HEK293 (cell line): ENCODE measurements around the gene MYRIP.

ENCODE experiments used
- CTCF ChIA-PET: fragments of 350-600 bp; formaldehyde crosslinking; extraction: SDS; loops from one replicate; lab custom pipeline; 2021; ENCODE audit warnings: antibody characterized with exemption; lab: Yijun Ruan, JAX
- POLR2A ChIA-PET: fragments of 300-600 bp; formaldehyde crosslinking; extraction: SDS; loops from one replicate; lab custom pipeline; 2020; ENCODE audit warnings: antibody characterized with exemption, inconsistent platforms; lab: Yijun Ruan, JAX
- H3K27ac ChIP-seq: fragments of 200-500 bp; sonication (Bioruptor generic); 2 replicates; pipeline ENCODE4 v1.5.1; 2014; ENCODE audit warnings: low read depth, low read length, control low read depth, inconsistent platforms; ENCODE audit errors: extremely low read depth
- H3K36me3 ChIP-seq, 2 experiments: fragments of 200-500 bp in 1 of 2; sonication (Bioruptor generic) in 1 of 2; 1 replicate in 1 of 2; 2 replicates in 1 of 2; pipeline ENCODE4 v1.5.1; 2014 to 2017; ENCODE audit warnings: inconsistent platforms in 2 of 2, low read length in 2 of 2; ENCODE audit not compliant: control insufficient read depth in 2 of 2, insufficient read depth in 1 of 2
- H3K4me1 ChIP-seq: fragments of 200-500 bp; sonication (Bioruptor generic); 2 replicates; pipeline ENCODE4 v1.5.1; 2014; ENCODE audit warnings: mild to moderate bottlenecking, low read length, inconsistent platforms; ENCODE audit not compliant: control insufficient read depth, insufficient read depth
- H3K4me3 ChIP-seq: 2 replicates; pipeline ENCODE4 v1.5.1; 2011; ENCODE audit warnings: low read depth, mild to moderate bottlenecking, control low read depth, low read length, moderate library complexity
- H3K9me3 ChIP-seq: fragments of 200-500 bp; sonication (Bioruptor generic); 2 replicates; pipeline ENCODE4 v1.5.1; 2014; ENCODE audit warnings: low read depth, low read length, inconsistent platforms; ENCODE audit not compliant: control insufficient read depth, insufficient read depth
- GLI2 ChIP-seq: fragments of 450-650 bp; formaldehyde crosslinking; IDR thresholded peaks from 2 replicates; pipeline ENCODE4; 2017; ENCODE audit warnings: missing biosample characterization, missing genetic modification characterization, low read depth, borderline replicate concordance
- KLF1 ChIP-seq: fragments of 450-650 bp; formaldehyde crosslinking; IDR thresholded peaks from 2 replicates; pipeline ENCODE4 v1.5.1; 2016; ENCODE audit warnings: missing biosample characterization, missing genetic modification characterization
- REST ChIP-seq: fragments of 450-650 bp; formaldehyde crosslinking; IDR thresholded peaks from 2 replicates; pipeline ENCODE4 v1.5.1; 2016; ENCODE audit warnings: missing biosample characterization, missing genetic modification characterization
- ZFP3 ChIP-seq: fragments of 450-650 bp; formaldehyde crosslinking; IDR thresholded peaks from 2 replicates; pipeline ENCODE4 v1.5.1; 2016; ENCODE audit warnings: low read depth, missing biosample characterization, missing genetic modification characterization
- ZNF114 ChIP-seq: fragments of 450-650 bp; formaldehyde crosslinking; IDR thresholded peaks from 2 replicates; pipeline ENCODE4 v1.5.0; 2017; ENCODE audit warnings: missing biosample characterization, missing genetic modification characterization
- ZNF335 ChIP-seq: fragments of 450-650 bp; formaldehyde crosslinking; conservative IDR thresholded peaks from 2 replicates; pipeline ENCODE4 v1.5.1; 2016; ENCODE audit warnings: missing biosample characterization, missing genetic modification characterization
- ZNF404 ChIP-seq: fragments of 450-650 bp; formaldehyde crosslinking; IDR thresholded peaks from 2 replicates; pipeline ENCODE4 v1.5.1; 2017; ENCODE audit warnings: missing biosample characterization, missing genetic modification characterization
- ZNF513 ChIP-seq: fragments of 450-650 bp; IDR thresholded peaks from 2 replicates; pipeline ENCODE4 v1.5.1; 2018; ENCODE audit warnings: missing biosample characterization, missing genetic modification characterization
- ZNF558 ChIP-seq: fragments of 450-650 bp; formaldehyde crosslinking; IDR thresholded peaks from 2 replicates; pipeline ENCODE4 v1.5.1; 2016; ENCODE audit warnings: missing biosample characterization, missing genetic modification characterization
- ZNF639 ChIP-seq: fragments of 450-650 bp; formaldehyde crosslinking; IDR thresholded peaks from 2 replicates; pipeline ENCODE4 v1.5.1; 2016; ENCODE audit warnings: missing biosample characterization, missing genetic modification characterization
- ZNF645 ChIP-seq: fragments of 450-650 bp; formaldehyde crosslinking; IDR thresholded peaks from 2 replicates; pipeline ENCODE4; 2016; ENCODE audit warnings: missing biosample characterization, missing genetic modification characterization
- ZNF664 ChIP-seq: fragments of 450-650 bp; formaldehyde crosslinking; IDR thresholded peaks from 2 replicates; pipeline ENCODE4 v1.5.1; 2016; ENCODE audit warnings: missing biosample characterization, missing genetic modification characterization
- ZNF76 ChIP-seq: fragments of 450-650 bp; formaldehyde crosslinking; IDR thresholded peaks from 2 replicates; pipeline ENCODE4; 2016; ENCODE audit warnings: low read depth, missing biosample characterization, missing genetic modification characterization, borderline replicate concordance
- TF ChIP-seq, protein P1 (sequence below): fragments of 450-650 bp; formaldehyde crosslinking; IDR thresholded peaks from 2 replicates; pipeline ENCODE4 v1.5.1; 2017; ENCODE audit warnings: missing biosample characterization, missing genetic modification characterization
- TF ChIP-seq, protein P2 (sequence below): fragments of 450-650 bp; formaldehyde crosslinking; IDR thresholded peaks from 2 replicates; pipeline ENCODE4 v1.5.1; 2016; ENCODE audit warnings: missing biosample characterization, missing genetic modification characterization, low read depth

MYRIP gene

DNA sequence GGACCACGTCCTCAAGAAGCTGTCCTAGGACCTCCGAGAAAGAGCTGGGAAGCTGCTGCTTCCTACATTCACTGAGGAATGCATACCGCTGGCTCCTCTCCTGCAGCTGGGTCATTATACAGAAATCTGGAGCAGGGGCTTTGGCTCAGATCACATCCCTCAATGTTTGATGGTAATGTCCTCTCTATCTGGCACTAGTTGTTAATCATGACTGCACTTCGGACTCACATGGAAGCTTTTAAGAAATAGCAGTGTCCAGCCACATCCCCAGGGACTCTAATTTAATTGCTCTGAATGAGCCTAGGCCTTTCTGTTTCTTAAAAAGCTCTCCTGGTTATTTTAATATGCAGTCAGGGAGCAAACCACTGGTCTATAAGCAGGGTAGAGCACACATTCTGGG, 25.7 kb upstream of the MYRIP start (continued):
- TF ChIP-seq ZNF639 (no peak), ZNF558 (no peak), ZNF664 (tag by site-specific recombination) (no peak), REST (no peak), GLI2 (tag by site-specific recombination) (no peak), ZNF335 (tag by site-specific recombination) (no peak)
- TF ChIP-seq, protein P1, sequence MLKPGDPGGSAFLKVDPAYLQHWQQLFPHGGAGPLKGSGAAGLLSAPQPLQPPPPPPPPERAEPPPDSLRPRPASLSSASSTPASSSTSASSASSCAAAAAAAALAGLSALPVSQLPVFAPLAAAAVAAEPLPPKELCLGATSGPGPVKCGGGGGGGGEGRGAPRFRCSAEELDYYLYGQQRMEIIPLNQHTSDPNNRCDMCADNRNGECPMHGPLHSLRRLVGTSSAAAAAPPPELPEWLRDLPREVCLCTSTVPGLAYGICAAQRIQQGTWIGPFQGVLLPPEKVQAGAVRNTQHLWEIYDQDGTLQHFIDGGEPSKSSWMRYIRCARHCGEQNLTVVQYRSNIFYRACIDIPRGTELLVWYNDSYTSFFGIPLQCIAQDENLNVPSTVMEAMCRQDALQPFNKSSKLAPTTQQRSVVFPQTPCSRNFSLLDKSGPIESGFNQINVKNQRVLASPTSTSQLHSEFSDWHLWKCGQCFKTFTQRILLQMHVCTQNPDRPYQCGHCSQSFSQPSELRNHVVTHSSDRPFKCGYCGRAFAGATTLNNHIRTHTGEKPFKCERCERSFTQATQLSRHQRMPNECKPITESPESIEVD (tag by site-specific recombination), result no peak

GRCh38 chr3:39784922-39785321, 24.5 kb upstream of the MYRIP start:
- Histone ChIP-seq H3K9me3 (no peaks in the 10 kb centered on the region), H3K27ac (no peak overlapping the region), H3K4me3 (no peak overlapping the region), H3K4me1 (no peaks in the 10 kb centered on the region), H3K36me3 (no peaks in the 10 kb centered on the region)
- CTCF ChIA-PET, result no interaction called here
- TF ChIP-seq, protein P2, sequence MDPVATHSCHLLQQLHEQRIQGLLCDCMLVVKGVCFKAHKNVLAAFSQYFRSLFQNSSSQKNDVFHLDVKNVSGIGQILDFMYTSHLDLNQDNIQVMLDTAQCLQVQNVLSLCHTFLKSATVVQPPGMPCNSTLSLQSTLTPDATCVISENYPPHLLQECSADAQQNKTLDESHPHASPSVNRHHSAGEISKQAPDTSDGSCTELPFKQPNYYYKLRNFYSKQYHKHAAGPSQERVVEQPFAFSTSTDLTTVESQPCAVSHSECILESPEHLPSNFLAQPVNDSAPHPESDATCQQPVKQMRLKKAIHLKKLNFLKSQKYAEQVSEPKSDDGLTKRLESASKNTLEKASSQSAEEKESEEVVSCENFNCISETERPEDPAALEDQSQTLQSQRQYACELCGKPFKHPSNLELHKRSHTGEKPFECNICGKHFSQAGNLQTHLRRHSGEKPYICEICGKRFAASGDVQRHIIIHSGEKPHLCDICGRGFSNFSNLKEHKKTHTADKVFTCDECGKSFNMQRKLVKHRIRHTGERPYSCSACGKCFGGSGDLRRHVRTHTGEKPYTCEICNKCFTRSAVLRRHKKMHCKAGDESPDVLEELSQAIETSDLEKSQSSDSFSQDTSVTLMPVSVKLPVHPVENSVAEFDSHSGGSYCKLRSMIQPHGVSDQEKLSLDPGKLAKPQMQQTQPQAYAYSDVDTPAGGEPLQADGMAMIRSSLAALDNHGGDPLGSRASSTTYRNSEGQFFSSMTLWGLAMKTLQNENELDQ (tag by site-specific recombination), result no peak
- no peak for TF ChIP-seq ZNF404
- no peak for TF ChIP-seq KLF1 (tag by site-specific recombination)
- TF ChIP-seq ZNF114 (tag by site-specific recombination), result no peak
- TF ChIP-seq ZNF645 (tag by site-specific recombination), result no peak
- POLR2A ChIA-PET, result interaction anchor here (1.1 kb wide), 1 partner anchor 144 kb away, joined by 3 read pairs; no protein-coding TSS in a partner anchor

GRCh38 chr3:39788128-39788883, 21.1 kb upstream of the MYRIP start:
- Histone ChIP-seq H3K4me1 (no peaks in the 10 kb centered on the region), H3K9me3 (no peaks in the 10 kb centered on the region), H3K36me3 (no peaks in the 10 kb centered on the region), H3K4me3 (no peak overlapping the region), H3K27ac (no peak overlapping the region)
- ChIA-PET CTCF (no interaction called here), POLR2A (no interaction called here)
- TF ChIP-seq ZFP3 (tag by site-specific recombination), result no peak
- TF ChIP-seq ZNF76 (tag by site-specific recombination), result no peak
- no peak for TF ChIP-seq ZNF513 (tag by site-specific recombination)
- no peak for TF ChIP-seq ZNF645 (tag by site-specific recombination)
